ENCODE data around the gene SSBP1.
"Not testable (repeated sequence)": the region's sequence is repeated elsewhere in the genome, so short reads cannot be mapped to it uniquely, and the experiment has no call there.

Gene SSBP1, protein sequence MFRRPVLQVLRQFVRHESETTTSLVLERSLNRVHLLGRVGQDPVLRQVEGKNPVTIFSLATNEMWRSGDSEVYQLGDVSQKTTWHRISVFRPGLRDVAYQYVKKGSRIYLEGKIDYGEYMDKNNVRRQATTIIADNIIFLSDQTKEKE

GRCh38 chr7:141737836-141738591 lies at the start of gene SSBP1:
Gene SSBP1, plus strand, starts transcription at chr7:141738358. Its CDS starts 809 bp downstream, at chr7:141739167.
- DNase-seq (ENCODE audit: low read depth in 2 of 2): peak; percentile 76 to 80

DNA sequence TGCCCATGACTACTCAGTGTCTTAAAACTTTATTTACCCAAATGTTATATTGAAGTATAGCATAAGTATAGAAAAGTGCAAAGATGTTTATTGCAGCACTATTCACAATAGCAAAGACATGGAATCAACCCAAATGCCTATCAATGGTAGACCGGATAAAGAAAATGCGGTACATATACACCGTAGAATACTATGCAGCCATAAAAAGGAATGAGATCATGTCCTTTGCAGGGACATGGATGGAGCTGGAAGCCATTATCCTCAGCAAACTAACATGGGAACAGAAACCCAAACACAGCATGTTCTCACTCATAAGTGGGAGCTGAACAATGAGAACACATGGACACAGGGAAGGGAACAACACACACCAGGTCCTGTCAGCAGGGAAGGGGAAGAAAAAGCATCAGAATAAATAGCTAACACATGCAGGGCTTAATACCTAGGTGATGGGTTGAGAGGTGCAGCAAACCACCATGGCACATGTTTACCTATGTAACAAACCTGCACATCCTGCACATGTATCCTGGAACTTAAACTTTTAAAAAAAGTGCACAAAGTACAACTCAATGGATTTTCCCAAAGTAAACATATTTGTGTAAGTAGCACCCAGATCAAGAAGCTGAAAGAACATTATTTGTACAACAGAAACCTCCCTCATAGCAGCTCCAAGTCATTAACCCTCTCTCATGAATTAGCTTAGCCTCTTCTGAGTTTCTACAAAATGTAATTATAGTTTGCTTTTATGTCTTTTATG lies 48.9 kb upstream of the SSBP1 start:
- DNase-seq (ENCODE audit: low read depth in 2 of 2): not testable (repeated sequence)

- no peak for DNase-seq (ENCODE audit: low read depth in 2 of 2)
Observed at GRCh38 chr7:141691540-141691939, 46.6 kb upstream of the SSBP1 start.

- DNase-seq (ENCODE audit: low read depth in 2 of 2): no peak
Observed at GRCh38 chr7:141691961-141692360, 46.2 kb upstream of the SSBP1 start.

DNA sequence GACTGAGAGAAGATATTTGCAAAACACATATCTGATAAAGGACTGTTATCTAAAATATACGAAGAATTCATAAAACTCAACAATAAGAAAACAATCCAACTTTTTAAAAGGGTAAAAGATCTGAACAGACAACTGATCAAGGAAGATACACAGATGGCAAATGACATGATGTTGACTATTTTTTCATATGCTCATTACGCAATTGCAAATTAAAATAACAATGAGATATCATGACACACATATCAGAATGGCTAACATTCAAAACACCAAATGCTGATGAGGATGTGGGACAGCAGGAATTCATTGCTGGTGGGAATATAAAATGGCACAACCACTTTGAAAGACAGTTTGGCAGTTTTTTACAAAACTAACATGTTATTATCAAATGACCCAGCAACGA lies 45.1 kb upstream of the SSBP1 start:
- DNase-seq (ENCODE audit: low read depth in 2 of 2): no peak

DNA sequence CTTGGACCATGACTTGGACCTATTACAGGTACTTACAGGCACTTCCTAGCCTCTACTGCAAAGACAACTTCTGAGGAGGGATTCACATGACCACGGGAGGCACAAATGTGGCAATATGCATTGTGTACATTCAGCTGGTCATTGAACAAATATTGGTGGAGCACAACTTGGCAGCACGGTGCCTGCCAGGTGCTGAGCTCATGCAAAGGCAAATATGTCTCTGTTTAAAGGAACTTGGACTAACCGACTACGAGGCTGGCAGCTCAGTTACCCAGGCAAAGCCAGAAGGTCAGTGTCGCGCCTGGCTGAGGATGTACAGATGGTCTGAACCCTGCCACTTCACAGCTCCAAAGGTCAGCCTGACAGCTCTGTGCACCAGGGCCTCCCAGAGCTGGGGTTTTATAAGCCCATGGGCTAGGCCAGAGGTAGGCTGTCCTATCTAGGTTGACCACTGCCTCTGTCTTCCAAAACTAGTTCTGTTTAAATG lies 42.3 kb upstream of the SSBP1 start:
- no peak for DNase-seq (ENCODE audit: low read depth in 2 of 2)

DNA sequence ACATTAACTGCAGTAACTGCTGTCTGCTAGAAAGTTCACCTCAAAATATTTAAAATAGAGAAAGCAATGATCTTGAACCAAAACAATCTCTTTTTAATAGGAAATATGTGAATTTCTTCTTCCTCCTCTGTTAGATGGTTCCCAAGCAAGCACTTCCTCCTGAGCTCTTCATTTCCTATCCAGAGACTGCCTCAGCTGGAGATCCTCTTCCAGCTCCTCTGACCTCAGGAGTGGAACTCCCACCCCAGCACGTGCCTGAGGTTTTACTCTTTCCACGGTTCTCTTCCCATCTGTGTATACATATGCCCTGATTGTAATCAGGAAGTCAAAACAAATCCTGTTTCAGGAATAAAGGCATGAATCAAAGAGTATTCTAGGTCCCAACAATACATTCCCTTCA lies 41.8 kb upstream of the SSBP1 start:
- DNase-seq (ENCODE audit: low read depth in 2 of 2): no peak

GRCh38 chr7:141697211-141697871 lies 40.8 kb upstream of the SSBP1 start:
- no peak for DNase-seq (ENCODE audit: low read depth in 2 of 2)

GRCh38 chr7:141698247-141699015 lies 39.7 kb upstream of the SSBP1 start:
- no peak for DNase-seq (ENCODE audit: low read depth in 2 of 2)

GRCh38 chr7:141699860-141700259 lies 38.3 kb upstream of the SSBP1 start:
- no peak for DNase-seq (ENCODE audit: low read depth in 2 of 2)

- DNase-seq (ENCODE audit: low read depth in 2 of 2): no peak
Observed at GRCh38 chr7:141700296-141700847, 37.8 kb upstream of the SSBP1 start.

DNA sequence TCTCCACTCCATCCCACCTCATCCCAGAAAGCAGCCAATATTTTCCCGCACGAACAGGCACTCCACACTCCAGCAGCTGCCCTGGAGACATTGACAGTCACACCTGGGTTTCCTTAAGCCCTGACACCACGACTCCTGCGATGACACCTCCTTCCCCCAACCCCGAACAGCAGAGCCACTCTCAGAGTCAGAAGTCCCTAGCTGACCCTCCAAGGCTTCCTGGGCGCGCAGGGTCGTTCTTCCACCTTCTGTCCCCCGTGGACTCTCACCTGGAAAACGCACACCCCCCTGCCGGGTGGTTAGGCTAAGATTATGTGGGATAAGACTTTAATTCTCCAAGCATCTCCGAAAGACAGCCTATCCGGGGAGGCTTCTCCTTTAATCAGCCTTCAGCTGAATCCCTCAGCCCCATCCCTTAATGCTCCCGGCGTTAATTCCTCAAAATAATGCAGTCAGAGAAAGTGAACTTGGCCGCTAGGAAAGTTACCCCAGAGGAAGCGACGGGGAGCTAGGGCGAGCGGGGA lies 37.2 kb upstream of the SSBP1 start:
- DNase-seq (ENCODE audit: low read depth in 2 of 2): no peak

GRCh38 chr7:141701489-141702046 lies 36.6 kb upstream of the SSBP1 start:
- DNase-seq (ENCODE audit: low read depth in 2 of 2): peak; percentile 29 to 40

GRCh38 chr7:141702047-141702567 lies 36.1 kb upstream of the SSBP1 start, which contains the start of gene DENND11:
Gene DENND11, minus strand, starts transcription at chr7:141702166. Its CDS starts 13 bp downstream, at chr7:141702153.
- DNase-seq (ENCODE audit: low read depth in 2 of 2): peak; percentile 14 to 37

DNA sequence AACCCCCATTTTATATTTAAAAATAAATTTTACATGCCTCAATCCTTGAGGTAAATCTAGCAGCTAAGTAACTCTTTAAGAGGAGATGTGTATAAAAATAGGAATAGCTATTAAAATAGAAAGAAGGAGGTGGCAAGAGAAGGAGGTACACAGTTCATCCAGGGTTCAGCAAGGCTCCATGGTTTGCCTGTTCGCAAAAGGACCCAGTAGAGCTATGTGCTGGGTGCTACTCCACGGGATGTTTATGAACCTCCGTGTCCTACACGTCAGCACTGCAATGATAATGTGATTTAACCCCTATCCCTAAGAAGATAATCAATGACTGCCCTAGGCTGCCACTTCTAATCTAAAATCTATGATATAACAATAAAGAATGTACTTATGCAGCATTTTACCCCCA lies 35.3 kb upstream of the SSBP1 start:
- no peak for DNase-seq (ENCODE audit: low read depth in 2 of 2)

GRCh38 chr7:141704112-141704511 lies 34.0 kb upstream of the SSBP1 start:
- no peak for DNase-seq (ENCODE audit: low read depth in 2 of 2)

DNA sequence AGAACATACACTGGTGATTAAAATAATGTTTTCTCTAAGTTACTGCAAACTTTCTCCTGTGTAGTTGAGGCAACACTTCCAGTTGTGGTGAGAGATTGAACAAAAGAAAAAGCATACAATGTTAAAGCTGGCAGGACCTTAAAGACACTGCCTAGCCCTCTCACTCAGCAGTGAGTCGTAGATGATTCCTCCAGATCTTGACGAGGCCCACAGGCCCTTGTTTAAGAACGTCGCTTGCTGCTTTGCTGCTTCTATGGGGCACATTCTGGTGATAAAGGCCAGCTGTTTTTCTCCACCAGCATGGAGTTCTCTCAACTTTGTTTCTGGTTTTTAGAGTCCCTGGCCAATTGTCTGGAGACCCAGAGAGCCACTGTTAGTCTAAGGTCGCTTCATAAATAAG lies 33.4 kb upstream of the SSBP1 start:
- DNase-seq (ENCODE audit: low read depth in 2 of 2): no peak

DNA sequence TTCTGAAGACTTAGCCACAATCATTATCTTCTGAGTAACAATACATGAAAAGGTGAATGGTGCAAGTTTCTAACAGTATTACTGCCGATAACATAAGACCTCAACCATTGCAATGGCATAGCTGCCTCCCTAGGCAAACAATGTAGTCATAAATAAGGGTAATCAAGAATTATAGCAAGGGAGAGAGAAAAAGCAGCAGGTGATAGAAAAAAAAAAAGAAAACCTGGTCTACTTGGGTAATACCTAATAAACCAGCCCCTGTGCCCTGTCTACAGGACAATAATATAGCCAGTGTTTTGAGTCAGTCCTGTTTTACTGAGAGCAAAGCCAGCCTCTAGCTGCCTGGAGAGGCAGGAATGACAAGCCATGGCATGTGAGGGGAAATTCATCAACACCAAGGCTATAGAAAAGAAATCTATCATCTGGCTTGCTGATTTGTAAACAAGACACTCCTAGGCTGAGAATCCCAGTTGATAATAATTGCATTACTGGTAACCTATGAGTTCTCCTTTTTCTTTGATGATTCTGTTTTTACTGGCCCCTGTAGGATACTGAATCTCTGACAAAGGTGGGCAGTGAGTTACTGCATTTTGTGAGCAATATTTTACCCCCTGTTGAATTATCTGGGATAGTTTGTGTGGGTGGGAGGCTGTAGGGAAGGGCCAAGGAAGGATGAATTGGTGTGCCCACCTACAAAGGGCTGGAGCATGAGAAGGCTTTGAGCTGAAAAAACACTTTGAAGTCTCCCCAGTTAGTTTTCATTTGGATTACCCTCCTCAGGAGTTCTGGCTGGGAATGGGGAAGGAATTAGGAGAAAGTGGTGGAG lies 31.7 kb upstream of the SSBP1 start:
- DNase-seq (ENCODE audit: low read depth in 2 of 2): no peak

GRCh38 chr7:141708351-141708750 lies 29.8 kb upstream of the SSBP1 start, which contains the start of gene WEE2:
Gene WEE2, plus strand, starts transcription at chr7:141708353. Its CDS starts 406 bp downstream, at chr7:141708759.
- DNase-seq (ENCODE audit: low read depth in 2 of 2): no peak
